Gastroesophageal sphincter (tissue), 3 donors: ENCODE data around the gene CRISP1.

ENCODE experiments used
- CTCF ChIP-seq, 4 experiments: fragments of 200-600 bp in 2 of 4; fragments of 450-650 bp in 2 of 4; sonication (generic) in 1 of 4; IDR thresholded peaks; one replicate each; pipeline ENCODE4 v1.5.1; 2017 to 2019; ENCODE audit warnings: antibody characterized with exemption in 4 of 4, mild to moderate bottlenecking in 2 of 4, moderate library complexity in 2 of 4
- EP300 ChIP-seq: sonication (generic); formaldehyde crosslinking; IDR thresholded peaks from one replicate; pipeline ENCODE4 v1.6.1; 2017; ENCODE audit warnings: antibody characterized with exemption, mild to moderate bottlenecking
- POLR2A ChIP-seq, 2 donors: fragments of 450-650 bp; IDR thresholded peaks; one replicate each; pipeline ENCODE4 v1.6.1; 2017; ENCODE audit warnings: antibody characterized with exemption in 2 of 2, mild to moderate bottlenecking in 2 of 2, moderate library complexity in 1 of 2
- POLR2AphosphoS5 ChIP-seq: sonication (generic); formaldehyde crosslinking; IDR thresholded peaks from one replicate; pipeline ENCODE4 v1.6.1; 2017; ENCODE audit warnings: antibody characterized with exemption

- TF ChIP-seq CTCF (IDR thresholded peaks at IDR 0.05) (no peak), POLR2AphosphoS5 (no peak), POLR2A (IDR thresholded peaks at IDR 0.05) (no peak), EP300 (no peak)
These were observed 79.2 kb downstream of the CRISP1 start, which contains the start of gene PGK2 for GRCh38 chr6:49787176-49787575.
